H1 (cell line): Measurements from ENCODE around the gene ATP6V0D1. TPM values are rescaled to one million over a fixed set of nuclear protein-coding genes. Genes with fewer than 3 reads are reported as not detected.

Source experiments
- CTCF ChIA-PET: fragments of 300-600 bp; sonication (Branson Sonifier 250); formaldehyde crosslinking; loops from one replicate; lab custom pipeline; 2021; ENCODE audit not compliant: partially characterized antibody; lab: Charles Lee
- POLR2A ChIA-PET: fragments of 300-600 bp; sonication (Branson Sonifier 250); formaldehyde crosslinking; loops from one replicate; lab custom pipeline; 2021; ENCODE audit warnings: inconsistent platforms; ENCODE audit not compliant: partially characterized antibody; lab: Charles Lee
- DNase-seq, 2 experiments: peaks; one replicate each; pipeline versions ENCODE4 v3.0.0 to v3.0.0-alpha.2; 2010 to 2022; ENCODE audit warnings: low spot score in 2 of 2, low read depth in 1 of 2, mixed read lengths in 1 of 2
- FAIRE-seq: peaks from 2 replicates; lab custom pipeline; 2011; peaks lifted over from hg19 to GRCh38; lab: Jason Lieb, UNC
- H2AFZ ChIP-seq: 2 replicates; pipeline ENCODE4 v1.8.1; 2012; ENCODE audit warnings: low read length, inconsistent platforms
- H2AK5ac ChIP-seq: 2 replicates; pipeline ENCODE4 v1.6.1; 2013; ENCODE audit warnings: low read depth, low read length
- H2BK120ac ChIP-seq: replicated peaks from 2 replicates; pipeline ENCODE3; 2013; ENCODE audit warnings: low read depth, low read length, inconsistent platforms
- H2BK12ac ChIP-seq: 2 replicates; pipeline ENCODE4 v1.6.1; 2013; ENCODE audit warnings: low read depth, low read length
- H2BK15ac ChIP-seq: 2 replicates; pipeline ENCODE4 v1.6.1; 2013; ENCODE audit warnings: low read length
- H2BK20ac ChIP-seq: 2 replicates; pipeline ENCODE4 v1.6.1; 2013; ENCODE audit warnings: low read length
- H2BK5ac ChIP-seq: 2 replicates; pipeline ENCODE4 v1.6.1; 2013; ENCODE audit warnings: low read depth, low read length
- H3K14ac ChIP-seq: 2 replicates; pipeline ENCODE4 v1.6.1; 2013; ENCODE audit warnings: inconsistent platforms; ENCODE audit not compliant: insufficient read length
- H3K18ac ChIP-seq: 2 replicates; pipeline ENCODE4 v1.6.1; 2013; ENCODE audit warnings: low read length; ENCODE audit errors: extremely low read depth
- H3K23ac ChIP-seq: 2 replicates; pipeline ENCODE4 v1.6.1; 2013; ENCODE audit warnings: inconsistent platforms; ENCODE audit not compliant: insufficient read length
- H3K23me2 ChIP-seq: 2 replicates; pipeline ENCODE4 v1.6.1; 2013; ENCODE audit warnings: low read depth, low read length
- H3K27ac ChIP-seq: 2 replicates; pipeline ENCODE4 v1.6.1; 2011; ENCODE audit warnings: low read depth, low read length, inconsistent platforms
- H3K27me3 ChIP-seq, 4 experiments: replicated peaks in 1 of 4; 1 replicate in 1 of 4; 2 replicates in 3 of 4; pipeline versions ENCODE4 v1.6.1 to v1.8.1; 2011 to 2013; ENCODE audit warnings: low read length in 3 of 4, mild to moderate bottlenecking in 3 of 4, inconsistent platforms in 2 of 4, mixed read lengths in 2 of 4, moderate library complexity in 1 of 4; ENCODE audit not compliant: control insufficient read depth in 3 of 4, insufficient read depth in 3 of 4; ENCODE audit errors: extremely low read depth in 1 of 4
- H3K36me3 ChIP-seq, 4 experiments: 2 replicates each; pipeline versions ENCODE4 v1.6.1 to v1.8.1; 2011 to 2013; ENCODE audit warnings: mild to moderate bottlenecking in 4 of 4, low read length in 3 of 4, moderate library complexity in 2 of 4, control low read depth in 1 of 4, inconsistent platforms in 1 of 4; ENCODE audit not compliant: insufficient read depth in 4 of 4, control insufficient read depth in 2 of 4
- H3K4ac ChIP-seq: replicated peaks from 2 replicates; pipeline ENCODE3; 2013; ENCODE audit warnings: low read length, low read depth, mixed read lengths, inconsistent platforms; ENCODE audit not compliant: insufficient read length
- H3K4me1 ChIP-seq, 4 experiments: replicated peaks in 1 of 4; 1 replicate in 1 of 4; 2 replicates in 3 of 4; pipeline versions ENCODE4 v1.6.1 to v1.8.1; 2011 to 2013; ENCODE audit warnings: low read length in 3 of 4, inconsistent platforms in 2 of 4, mixed read lengths in 1 of 4; ENCODE audit not compliant: insufficient read depth in 4 of 4, control insufficient read depth in 3 of 4
- H3K4me2 ChIP-seq, 2 experiments: 2 replicates each; pipeline versions ENCODE4 v1.6.1 to v1.8.1; 2011 to 2013; ENCODE audit warnings: low read depth in 2 of 2, low read length in 2 of 2, control low read depth in 1 of 2, inconsistent platforms in 1 of 2, mild to moderate bottlenecking in 1 of 2; ENCODE audit not compliant: insufficient read depth in 1 of 2
- H3K4me3 ChIP-seq, 4 experiments: fragments of 200-600, 300-600 bp in 1 of 4; sonication (generic), shearing (Covaris generic), sonication (Bioruptor Twin) in 1 of 4; 2 replicates each; pipeline versions ENCODE4 v1.5.1 to v1.8.1; 2011 to 2016; ENCODE audit warnings: low read length in 4 of 4, low read depth in 3 of 4, control low read depth in 2 of 4, inconsistent platforms in 2 of 4, mild to moderate bottlenecking in 2 of 4, mixed read lengths in 1 of 4, moderate library complexity in 1 of 4; ENCODE audit not compliant: insufficient read depth in 2 of 4; ENCODE audit errors: extremely low read depth in 1 of 4
- H3K56ac ChIP-seq: replicated peaks from 2 replicates; pipeline ENCODE3; 2013; ENCODE audit warnings: low read depth, mild to moderate bottlenecking, mixed read lengths, low read length, inconsistent platforms; ENCODE audit not compliant: insufficient read length
- H3K79me1 ChIP-seq: 2 replicates; pipeline ENCODE4 v1.6.1; 2013; ENCODE audit warnings: low read depth, low read length, control low read depth
- H3K79me2 ChIP-seq, 2 experiments: 2 replicates each; pipeline versions ENCODE4 v1.6.1 to v1.8.1; 2012 to 2013; ENCODE audit warnings: low read length in 2 of 2, mild to moderate bottlenecking in 2 of 2, inconsistent platforms in 1 of 2; ENCODE audit not compliant: insufficient read depth in 2 of 2, control insufficient read depth in 1 of 2
- H3K9ac ChIP-seq, 4 experiments: replicated peaks in 1 of 4; 1 replicate in 1 of 4; 2 replicates in 3 of 4; pipeline versions ENCODE4 v1.6.1 to v1.8.1; 2011 to 2013; ENCODE audit warnings: low read depth in 3 of 4, low read length in 3 of 4, control low read depth in 2 of 4, mild to moderate bottlenecking in 2 of 4, moderate library complexity in 2 of 4, inconsistent platforms in 1 of 4; ENCODE audit errors: extremely low read depth in 1 of 4
- H3K9me3 ChIP-seq, 2 experiments: 2 replicates each; pipeline versions ENCODE4 v1.6.1 to v1.8.1; 2012 to 2013; ENCODE audit warnings: mild to moderate bottlenecking in 2 of 2, moderate library complexity in 2 of 2, control low read depth in 1 of 2, inconsistent platforms in 1 of 2, low read depth in 1 of 2, low read length in 1 of 2, mixed read lengths in 1 of 2; ENCODE audit not compliant: insufficient read depth in 2 of 2
- H4K20me1 ChIP-seq, 2 experiments: replicated peaks in 1 of 2; 2 replicates each; pipeline versions ENCODE3 to v1.8.1; 2011 to 2013; ENCODE audit warnings: inconsistent platforms in 2 of 2, low read length in 2 of 2, mild to moderate bottlenecking in 1 of 2; ENCODE audit not compliant: insufficient read depth in 2 of 2, control insufficient read depth in 1 of 2
- H4K5ac ChIP-seq: 2 replicates; pipeline ENCODE4 v1.6.1; 2013; ENCODE audit warnings: low read length, low read depth, mixed read lengths, inconsistent platforms; ENCODE audit not compliant: insufficient read length
- H4K8ac ChIP-seq: 2 replicates; pipeline ENCODE4 v1.8.0; 2013; ENCODE audit warnings: mild to moderate bottlenecking, moderate library complexity, low read length, inconsistent platforms; ENCODE audit not compliant: insufficient read depth; ENCODE audit errors: extremely low read depth
- H4K91ac ChIP-seq: replicated peaks from 2 replicates; pipeline ENCODE3; 2013; ENCODE audit warnings: low read length, mixed read lengths, inconsistent platforms; ENCODE audit not compliant: insufficient read length
- BRCA1 ChIP-seq: IDR thresholded peaks from 2 replicates; pipeline ENCODE4 v1.6.1; 2012; ENCODE audit warnings: low read depth, low read length, improper control_type of control experiment
- CREB1 ChIP-seq: IDR thresholded peaks from 2 replicates; pipeline ENCODE4 v1.6.1; 2012; ENCODE audit warnings: inconsistent platforms
- CTCF ChIP-seq, 3 experiments: IDR thresholded peaks; 1 replicate in 2 of 3; 2 replicates in 1 of 3; pipeline versions ENCODE4 v1.5.1 to v1.6.1; 2011; ENCODE audit warnings: low read length in 3 of 3, mild to moderate bottlenecking in 3 of 3, inconsistent platforms in 2 of 3, low read depth in 1 of 3, moderate library complexity in 1 of 3; ENCODE audit not compliant: insufficient read depth in 1 of 3; ENCODE audit errors: control extremely low read depth in 1 of 3
- EGR1 ChIP-seq: IDR thresholded peaks from 2 replicates; pipeline ENCODE4 v1.6.1; 2011; ENCODE audit warnings: low read depth, low read length, borderline replicate concordance
- KDM1A ChIP-seq: fragments of 200-600, 300-600 bp; sonication (generic); IDR thresholded peaks from 2 replicates; pipeline ENCODE4 v1.7.1; 2016; ENCODE audit warnings: mild to moderate bottlenecking, low read length, borderline replicate concordance
- PHF8 ChIP-seq: fragments of 200-600 bp; sonication (generic); conservative IDR thresholded peaks from 2 replicates; pipeline ENCODE4 v1.7.1; 2012; ENCODE audit warnings: low read depth, mild to moderate bottlenecking, inconsistent platforms, low read length, moderate library complexity
- SP2 ChIP-seq: IDR thresholded peaks from 2 replicates; pipeline ENCODE4 v1.6.1; 2012; ENCODE audit warnings: mild to moderate bottlenecking, low read length, inconsistent platforms
- TEAD4 ChIP-seq: IDR thresholded peaks from 2 replicates; pipeline ENCODE4 v1.6.1; 2012; ENCODE audit warnings: low read depth, low read length, inconsistent platforms, mixed read lengths
- WGBS, 2 experiments: shearing (Covaris generic) in 1 of 2; methylation state at CpG; one replicate each; pipeline versions ENCODE4 v1.1.6 to v1.1.7; 2013 to 2015; ENCODE audit warnings: low lambda C conversion rate in 2 of 2, mixed read lengths in 2 of 2, inconsistent platforms in 1 of 2, low coverage in 1 of 2, missing lambda C conversion rate in 1 of 2; ENCODE audit not compliant: insufficient replicate concordance in 2 of 2, insufficient coverage in 1 of 2, insufficient read length in 1 of 2; ENCODE audit errors: extremely low coverage in 1 of 2, missing lambda C conversion rate in 1 of 2; 5-methylcytosine and 5-hydroxymethylcytosine counted together
- polyA plus RNA-seq, 7 experiments: library from polyadenylated mRNA; depleted of rRNA in 3 of 7; stranded (reverse) in 5 of 7; unstranded in 2 of 7; fragments of >200 nt in 5 of 7; fragments of 200-250 nt in 2 of 7; gene quantifications; 1 replicate in 5 of 7; 2 replicates in 1 of 7; 4 replicates in 1 of 7; pipeline versions ENCODE4 v1.2.1 to v1.2.3, GENCODE V29; 2011 to 2013; ENCODE audit warnings: missing spikeins in 2 of 7, mixed read lengths in 2 of 7
- total RNA-seq: library from RNA; stranded (reverse); fragmentation: NEBNext Ultra II Directional; extraction: Animal tissue kit (Norgen Biotek cat#: 25700); gene quantifications from 2 replicates; pipeline ENCODE4 v1.2.1, GENCODE V29; 2021

Gene ATP6V0D1
- total and polyA plus RNA-seq, 2 of the 8 experiments (the other 6 are each of a cell fraction or from before 2014, with no cell fraction given) = 47.3 to 134 TPM

GRCh38 chr16:67419931-67420330 lies 61.0 kb downstream of the ATP6V0D1 start:
- peaks cover 9 to 23% (median 19%) of the 10 kb centered on the region in 4 experiments; a peak in 6 of 7 replicates for H3K4me1 ChIP-seq
- no peak overlapping the region for H3K18ac ChIP-seq
- POLR2A ChIA-PET = no interaction called here
- no peak overlapping the region for H3K27ac ChIP-seq
- no peak overlapping the region for H3K4me3 ChIP-seq
- H3K79me2 ChIP-seq = no peaks in the 10 kb centered on the region
- peaks cover 4% of the 10 kb centered on the region; the same call in 1 of the 2 replicates for H3K23me2 ChIP-seq
- no peak overlapping the region for H3K14ac ChIP-seq
- no peak overlapping the region for H2BK120ac ChIP-seq
- no peak overlapping the region for H3K56ac ChIP-seq
- H3K4ac ChIP-seq = no peak overlapping the region
- no peak for FAIRE-seq
- CTCF ChIA-PET = interaction anchor here (0.6 to 24.6 kb wide), 7 partner anchors 8 to 117 kb away, joined by 3 to 476 read pairs (median 48); partner anchors contain the start of gene TPPP3
- no peak overlapping the region for H4K5ac ChIP-seq
- no peak overlapping the region for H4K8ac ChIP-seq
- H3K36me3 ChIP-seq = no peaks in the 10 kb centered on the region
- no peak overlapping the region for H4K91ac ChIP-seq
- no peak overlapping the region for H3K9ac ChIP-seq
- no peak overlapping the region for H3K4me2 ChIP-seq
- H3K9me3 ChIP-seq = no peaks in the 10 kb centered on the region
- no peak overlapping the region for H2AK5ac ChIP-seq
- no peaks in the 10 kb centered on the region; the same call in 1 of the 2 replicates for H3K79me1 ChIP-seq
- H2BK5ac ChIP-seq = no peak overlapping the region
- H2BK12ac ChIP-seq = 0 out of 2 replicates have a peak overlapping the region, but pooled peaks have one; percentile 94
- H2AFZ ChIP-seq = no peak overlapping the region
- H4K20me1 ChIP-seq = no peaks in the 10 kb centered on the region
- H2BK20ac ChIP-seq = no peak overlapping the region
- no peak overlapping the region for H3K23ac ChIP-seq
- no peaks in the 10 kb centered on the region; a peak in 2 of 7 replicates for H3K27me3 ChIP-seq
- no peak for TF ChIP-seq SP2
- TF ChIP-seq TEAD4 = 0 out of 2 replicates have a peak, but pooled peaks have one; percentile 33
- TF ChIP-seq BRCA1 = no peak
- TF ChIP-seq CTCF (IDR thresholded peaks at IDR 0.05; ENCODE audit: control extremely low read depth in 1 of 3, insufficient read depth in 1 of 3, low read depth in 1 of 3, low read length in 3 of 3) = peak; percentile 29 to 56 (median 52)
- TF ChIP-seq CREB1 = peak; percentile 63
- no peak for TF ChIP-seq EGR1
- TF ChIP-seq KDM1A = peak; percentile 25; the same call in 1 of the 2 replicates
- TF ChIP-seq PHF8 = no peak
- H2BK15ac ChIP-seq = no peak overlapping the region
- DNase-seq = no peak
- WGBS, 2 experiments = 86% methylated on average over 3 of the region's 3 CpGs; no CpG with 5 or more reads in 1 of the 2 experiments
